GM12873 (cell line): Measurements from ENCODE around the gene PTPRQ.

ENCODE experiments used
- TF ChIP-seq, protein P1 (sequence below): IDR thresholded peaks from 2 replicates; pipeline ENCODE4 v1.5.1; 2012; ENCODE audit warnings: low read depth, mild to moderate bottlenecking, moderate library complexity, low read length, control low read depth; ENCODE audit not compliant: insufficient read depth; ENCODE audit errors: missing control alignments

Gene PTPRQ

DNA sequence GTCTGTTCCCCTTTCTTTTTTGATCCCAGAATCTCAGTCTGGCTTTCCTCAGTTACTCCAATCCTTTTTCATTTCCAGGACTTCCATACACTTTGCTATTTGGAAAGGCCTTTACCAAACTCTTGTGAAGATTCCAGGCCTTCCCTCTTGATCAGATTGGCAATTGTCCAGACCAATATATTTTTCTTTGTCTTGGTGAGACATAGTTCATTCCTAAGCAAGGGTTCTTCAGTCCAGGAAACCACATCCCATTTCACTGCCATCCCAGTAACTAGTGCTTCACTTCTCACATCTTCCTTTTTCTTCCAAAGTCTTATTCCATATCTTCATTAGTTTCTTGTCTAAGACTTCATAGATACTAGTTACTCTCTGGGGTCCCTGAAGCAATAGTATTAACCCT is 2.1 kb upstream of the PTPRQ start:
- TF ChIP-seq, protein P1, sequence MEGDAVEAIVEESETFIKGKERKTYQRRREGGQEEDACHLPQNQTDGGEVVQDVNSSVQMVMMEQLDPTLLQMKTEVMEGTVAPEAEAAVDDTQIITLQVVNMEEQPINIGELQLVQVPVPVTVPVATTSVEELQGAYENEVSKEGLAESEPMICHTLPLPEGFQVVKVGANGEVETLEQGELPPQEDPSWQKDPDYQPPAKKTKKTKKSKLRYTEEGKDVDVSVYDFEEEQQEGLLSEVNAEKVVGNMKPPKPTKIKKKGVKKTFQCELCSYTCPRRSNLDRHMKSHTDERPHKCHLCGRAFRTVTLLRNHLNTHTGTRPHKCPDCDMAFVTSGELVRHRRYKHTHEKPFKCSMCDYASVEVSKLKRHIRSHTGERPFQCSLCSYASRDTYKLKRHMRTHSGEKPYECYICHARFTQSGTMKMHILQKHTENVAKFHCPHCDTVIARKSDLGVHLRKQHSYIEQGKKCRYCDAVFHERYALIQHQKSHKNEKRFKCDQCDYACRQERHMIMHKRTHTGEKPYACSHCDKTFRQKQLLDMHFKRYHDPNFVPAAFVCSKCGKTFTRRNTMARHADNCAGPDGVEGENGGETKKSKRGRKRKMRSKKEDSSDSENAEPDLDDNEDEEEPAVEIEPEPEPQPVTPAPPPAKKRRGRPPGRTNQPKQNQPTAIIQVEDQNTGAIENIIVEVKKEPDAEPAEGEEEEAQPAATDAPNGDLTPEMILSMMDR, result no peak

DNA sequence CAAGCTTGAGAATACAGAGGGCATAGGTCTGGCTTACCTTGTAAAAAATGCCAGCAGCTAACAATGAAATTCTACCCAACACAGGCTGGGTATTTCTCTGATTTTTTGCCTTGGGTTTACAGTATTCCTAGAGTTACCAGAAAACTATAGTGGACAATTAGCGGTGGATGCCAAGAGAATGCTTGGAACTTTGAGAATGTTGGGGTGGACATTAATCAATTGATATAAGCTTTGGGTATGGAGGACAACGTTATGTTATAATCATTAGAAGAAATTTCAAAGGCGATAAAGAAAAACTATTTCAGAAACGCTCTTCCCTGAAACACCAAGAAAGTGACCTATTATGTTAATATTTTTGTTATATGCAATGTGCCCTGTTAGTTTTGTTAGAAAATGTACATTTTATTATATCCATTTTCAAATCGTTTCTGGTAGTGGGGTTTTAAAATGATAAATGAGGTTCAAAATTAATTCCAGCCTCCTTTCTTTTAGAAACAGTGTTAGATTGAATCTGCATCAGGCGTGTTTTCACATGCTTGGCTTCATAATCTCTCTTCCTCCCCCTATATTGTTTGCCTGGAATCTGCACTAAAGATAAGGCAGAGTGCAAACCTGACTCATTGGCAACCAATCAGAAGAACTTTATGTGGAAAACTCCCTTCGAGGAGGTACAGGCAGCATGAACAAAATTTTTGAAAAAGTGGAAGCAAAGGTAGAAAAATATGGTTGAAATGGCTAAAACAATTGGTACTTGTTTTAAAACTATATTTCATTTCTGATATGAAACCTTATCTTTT is 1.4 kb upstream of the PTPRQ start:
- TF ChIP-seq, protein P1, result no peak

DNA sequence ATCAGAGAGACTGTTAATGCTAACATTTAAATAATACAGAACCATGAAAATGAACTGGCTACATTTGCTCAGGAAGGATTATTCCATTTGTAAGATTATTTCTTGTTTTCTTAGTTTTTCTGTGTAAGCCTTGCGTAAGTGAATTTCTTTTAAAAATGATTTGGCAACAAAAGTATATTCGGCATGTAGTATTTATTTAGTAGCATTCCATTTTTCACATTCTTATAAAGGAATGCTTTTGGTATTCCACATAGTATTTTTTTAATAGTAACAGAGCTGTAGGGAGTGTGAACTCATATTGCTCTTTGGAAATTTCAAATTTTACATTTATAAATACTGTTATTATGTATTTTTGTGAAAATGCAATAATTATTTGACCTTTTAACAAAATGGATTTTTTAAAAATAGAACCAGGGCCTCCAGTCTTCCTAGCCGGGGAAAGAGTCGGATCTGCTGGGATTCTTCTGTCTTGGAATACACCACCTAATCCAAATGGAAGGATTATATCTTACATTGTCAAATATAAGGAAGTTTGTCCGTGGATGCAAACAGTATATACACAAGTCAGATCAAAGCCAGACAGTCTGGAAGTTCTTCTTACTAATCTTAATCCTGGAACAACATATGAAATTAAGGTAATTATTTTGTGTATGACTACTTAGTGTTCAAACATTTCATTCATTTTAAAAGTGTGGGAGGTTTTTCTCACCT is 1.2 kb downstream of the PTPRQ start:
- TF ChIP-seq, protein P1, result no peak

DNA sequence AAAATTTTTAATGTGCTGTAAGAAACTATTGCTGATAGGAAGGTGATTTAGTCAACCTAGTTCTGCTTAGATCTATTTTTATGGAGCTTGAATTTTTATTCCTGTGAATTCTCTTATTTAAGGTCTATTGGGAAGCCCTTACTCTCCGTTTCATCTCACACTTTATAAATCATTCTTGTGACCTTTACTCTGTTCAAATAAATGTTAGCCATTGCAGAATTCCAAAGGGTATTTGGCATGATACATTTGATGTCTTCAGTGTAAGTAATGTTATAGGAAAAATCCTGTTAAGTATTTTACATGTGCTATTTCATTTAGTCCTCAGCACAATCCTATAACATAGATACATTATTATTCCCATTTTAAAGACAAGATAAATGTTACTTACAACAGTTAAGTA is 12.5 kb downstream of the PTPRQ start:
- TF ChIP-seq, protein P1, result no peak

DNA sequence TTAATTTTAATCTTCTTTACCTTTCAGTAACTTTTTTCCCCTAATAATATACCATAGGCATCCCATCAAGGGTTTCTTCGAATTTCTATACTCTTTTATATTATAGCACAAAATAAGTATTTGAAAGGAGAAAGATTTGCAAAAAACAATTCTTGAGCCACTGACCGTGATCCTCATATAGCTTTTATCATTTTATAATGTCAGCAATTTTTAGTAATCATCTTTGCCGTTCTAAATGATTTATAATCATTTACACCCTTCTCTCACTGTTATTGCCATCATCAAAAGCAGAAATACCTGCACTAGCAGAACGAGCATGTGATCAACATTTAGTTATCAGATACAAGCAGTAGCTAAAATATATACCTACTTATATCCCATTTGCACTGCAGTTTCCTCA is 16.9 kb downstream of the PTPRQ start:
- TF ChIP-seq, protein P1, result no peak

DNA sequence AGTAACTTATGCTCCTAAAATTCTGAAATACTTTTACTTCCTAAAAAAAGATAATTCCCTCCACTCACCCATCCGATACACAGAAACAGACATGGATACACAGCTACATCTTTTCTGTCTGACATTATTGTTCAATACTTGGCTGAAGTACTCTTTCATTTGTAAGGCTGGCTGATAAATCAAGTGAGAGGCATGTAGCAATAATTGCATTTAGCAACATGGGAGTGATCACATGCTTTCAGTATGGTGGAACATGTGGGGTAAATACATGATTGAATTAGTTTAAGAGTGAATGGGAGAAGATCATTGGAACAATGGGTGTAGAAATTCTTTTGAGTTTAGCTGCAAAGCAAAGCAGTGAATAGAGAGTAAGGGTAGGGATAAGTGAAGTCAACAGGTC is 25.6 kb downstream of the PTPRQ start:
- TF ChIP-seq, protein P1, result no peak

DNA sequence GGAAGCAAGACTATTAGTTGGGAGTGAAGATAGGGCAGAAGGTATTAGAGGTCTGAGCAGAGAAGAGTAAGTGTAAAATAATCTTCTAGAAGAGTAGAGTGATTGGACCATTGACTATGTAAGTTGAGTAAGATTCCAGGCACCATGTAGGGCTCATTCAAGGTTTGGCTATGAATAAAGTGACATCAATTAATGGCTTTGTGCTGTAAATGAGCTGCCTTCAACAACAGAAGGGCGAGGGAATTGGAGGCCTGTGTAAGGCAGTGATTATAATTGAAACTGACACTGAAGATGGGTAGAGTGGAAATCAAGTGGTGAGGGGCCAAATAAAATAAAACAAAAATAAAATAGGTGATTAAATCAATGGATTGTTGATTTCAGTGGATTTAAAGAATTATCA is 26.4 kb downstream of the PTPRQ start:
- TF ChIP-seq, protein P1, result no peak
